HFF-Myc (cell line): ENCODE measurements around the gene GRXCR2.

ENCODE experiments used
- DNase-seq: peaks from one replicate; pipeline ENCODE4 v3.0.0-alpha.2; 2011; ENCODE audit warnings: low read depth; ENCODE audit errors: extremely low read depth
- H3K4me3 ChIP-seq: replicated peaks from 2 replicates; pipeline ENCODE4 v1.5.1; 2011; ENCODE audit warnings: low read depth, mild to moderate bottlenecking, control low read depth, low read length
- TF ChIP-seq, protein P1 (sequence below): IDR thresholded peaks from 2 replicates; pipeline ENCODE4 v1.5.1; 2012; ENCODE audit warnings: mild to moderate bottlenecking, low read depth, low read length, control low read depth; ENCODE audit errors: missing control alignments

GRXCR2 gene

GRCh38 chr5:145863003-145863402 lies 9.8 kb downstream of the GRXCR2 start:
- TF ChIP-seq, protein P1, sequence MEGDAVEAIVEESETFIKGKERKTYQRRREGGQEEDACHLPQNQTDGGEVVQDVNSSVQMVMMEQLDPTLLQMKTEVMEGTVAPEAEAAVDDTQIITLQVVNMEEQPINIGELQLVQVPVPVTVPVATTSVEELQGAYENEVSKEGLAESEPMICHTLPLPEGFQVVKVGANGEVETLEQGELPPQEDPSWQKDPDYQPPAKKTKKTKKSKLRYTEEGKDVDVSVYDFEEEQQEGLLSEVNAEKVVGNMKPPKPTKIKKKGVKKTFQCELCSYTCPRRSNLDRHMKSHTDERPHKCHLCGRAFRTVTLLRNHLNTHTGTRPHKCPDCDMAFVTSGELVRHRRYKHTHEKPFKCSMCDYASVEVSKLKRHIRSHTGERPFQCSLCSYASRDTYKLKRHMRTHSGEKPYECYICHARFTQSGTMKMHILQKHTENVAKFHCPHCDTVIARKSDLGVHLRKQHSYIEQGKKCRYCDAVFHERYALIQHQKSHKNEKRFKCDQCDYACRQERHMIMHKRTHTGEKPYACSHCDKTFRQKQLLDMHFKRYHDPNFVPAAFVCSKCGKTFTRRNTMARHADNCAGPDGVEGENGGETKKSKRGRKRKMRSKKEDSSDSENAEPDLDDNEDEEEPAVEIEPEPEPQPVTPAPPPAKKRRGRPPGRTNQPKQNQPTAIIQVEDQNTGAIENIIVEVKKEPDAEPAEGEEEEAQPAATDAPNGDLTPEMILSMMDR: no peak
- no peak overlapping the region for H3K4me3 ChIP-seq
- no peak for DNase-seq

DNA sequence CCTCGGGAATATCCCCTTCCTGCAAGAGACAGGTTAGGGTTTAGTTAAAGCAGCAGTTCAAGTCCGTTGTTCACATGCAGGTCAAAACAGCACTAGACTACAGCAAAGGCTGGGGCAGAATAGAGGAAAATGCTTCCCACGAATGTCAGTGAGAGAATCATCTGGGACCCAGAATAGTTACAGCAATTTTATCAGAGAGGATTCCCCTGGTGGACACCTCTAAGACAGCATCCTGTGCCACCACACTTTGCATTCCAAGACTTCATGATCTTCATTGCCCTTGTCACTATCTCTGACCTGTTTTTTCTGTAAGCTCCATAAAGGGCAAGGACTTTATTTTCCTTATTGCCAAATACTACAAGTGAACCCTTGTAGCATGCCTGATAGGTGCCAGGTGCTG lies 12.9 kb downstream of the GRXCR2 start:
- TF ChIP-seq, protein P1: peak; percentile 18
- H3K4me3 ChIP-seq: no peak overlapping the region
- DNase-seq: no peak

- TF ChIP-seq, protein P1: no peak
- DNase-seq: no peak
- H3K4me3 ChIP-seq: no peak overlapping the region
These were observed 13.4 kb downstream of the GRXCR2 start for GRCh38 chr5:145859453-145859852.

GRCh38 chr5:145858959-145859358 lies 13.9 kb downstream of the GRXCR2 start:
- TF ChIP-seq, protein P1: no peak
- no peak overlapping the region for H3K4me3 ChIP-seq
- no peak for DNase-seq

DNA sequence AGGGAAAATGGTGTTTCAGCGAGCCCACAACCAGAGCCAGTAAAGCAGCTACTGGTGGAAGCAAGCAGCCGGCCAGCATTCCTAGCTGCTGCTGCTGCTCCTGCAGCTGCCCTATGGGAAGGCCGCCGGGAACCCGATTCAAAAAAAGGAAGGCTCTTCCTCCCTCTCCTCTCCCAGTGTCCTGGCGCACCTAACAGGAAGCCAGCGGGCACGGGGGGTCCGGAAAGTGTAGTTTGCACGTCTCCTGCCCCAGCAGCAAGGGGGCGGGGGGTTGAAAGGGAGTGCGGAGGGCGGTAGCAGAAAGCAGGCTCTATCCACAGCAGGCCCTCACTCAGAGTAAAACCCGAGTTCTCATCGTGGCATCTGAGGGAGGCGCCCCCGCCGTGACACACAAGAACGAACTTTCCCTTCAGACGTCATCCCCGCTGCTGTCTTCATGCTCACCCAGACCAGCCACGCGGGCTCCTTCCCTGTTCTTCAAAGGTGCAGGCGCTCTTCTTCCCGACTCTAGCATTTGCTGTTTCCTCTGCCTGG lies 16.5 kb downstream of the GRXCR2 start:
- TF ChIP-seq, protein P1: no peak
- DNase-seq: no peak
- no peak overlapping the region for H3K4me3 ChIP-seq

DNA sequence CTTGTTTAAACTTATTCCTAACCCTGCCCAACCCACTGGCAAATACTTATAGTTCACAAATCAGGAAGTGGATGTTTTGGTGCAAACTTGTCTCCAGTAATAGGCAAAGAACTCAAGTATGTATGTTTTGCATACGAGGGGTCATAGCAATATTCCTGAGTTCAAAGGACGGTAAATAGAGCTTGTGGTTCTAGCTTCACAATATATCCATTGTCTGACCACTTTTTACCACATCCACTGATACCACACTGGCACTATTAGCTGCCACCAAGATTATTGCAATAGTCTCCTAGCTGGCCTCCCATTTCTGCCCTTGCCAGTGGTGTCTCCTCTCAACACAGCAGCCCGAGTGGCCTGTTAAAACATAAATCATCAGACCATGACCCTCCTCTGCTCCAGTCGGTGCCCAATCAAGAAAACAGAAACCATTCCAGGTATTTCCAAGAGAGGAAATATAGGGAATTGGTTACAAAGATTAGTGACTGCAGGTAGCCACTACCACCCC lies 17.0 kb downstream of the GRXCR2 start:
- TF ChIP-seq, protein P1: no peak
- H3K4me3 ChIP-seq: no peak overlapping the region
- no peak for DNase-seq
